Esophagus muscularis mucosa (tissue), 4 donors: ENCODE results near the gene TIPRL. TPM values are rescaled to one million over a fixed set of nuclear protein-coding genes. Genes with fewer than 3 reads are reported as not detected.

Source experiments
- DNase-seq: peaks from one replicate; pipeline ENCODE4 v3.0.0-alpha.2; 2017; ENCODE audit errors: extremely low spot score
- H3K27ac ChIP-seq, 4 donors: fragments of 200-600 bp; sonication (generic); replicated peaks in 1 of 4; 1 replicate in 3 of 4; 2 replicates in 1 of 4; pipeline ENCODE4 v1.5.1; 2016 to 2019; ENCODE audit warnings: mild to moderate bottlenecking in 1 of 4
- H3K27me3 ChIP-seq, 4 donors: fragments of 200-600 bp; sonication (generic); one replicate each; pipeline versions ENCODE4 v1.5.1 to v1.6.0; 2016 to 2019
- H3K36me3 ChIP-seq, 4 donors: fragments of 200-600 bp; sonication (generic); one replicate each; pipeline ENCODE4 v1.5.1; 2016 to 2019
- H3K4me1 ChIP-seq, 4 donors: fragments of 200-600 bp; sonication (generic); one replicate each; pipeline ENCODE4 v1.5.1; 2016 to 2019
- H3K4me3 ChIP-seq, 4 donors: fragments of 200-600 bp; sonication (generic); 1 replicate in 2 of 4; 2 replicates in 2 of 4; pipeline ENCODE4 v1.5.1; 2016 to 2019; ENCODE audit warnings: mild to moderate bottlenecking in 4 of 4, moderate library complexity in 1 of 4
- H3K9me3 ChIP-seq, 4 donors: fragments of 200-600 bp; sonication (generic); 1 replicate in 3 of 4; 2 replicates in 1 of 4; pipeline ENCODE4 v1.5.1; 2016 to 2019
- EP300 ChIP-seq: sonication (generic); formaldehyde crosslinking; IDR thresholded peaks from one replicate; pipeline ENCODE4 v1.6.1; 2017; ENCODE audit warnings: antibody characterized with exemption
- POLR2A ChIP-seq: fragments of 450-650 bp; IDR thresholded peaks from one replicate; pipeline ENCODE4 v1.6.1; 2017; ENCODE audit warnings: antibody characterized with exemption, moderate library complexity, mild to moderate bottlenecking, low read depth
- POLR2AphosphoS5 ChIP-seq, 2 donors: sonication (generic); formaldehyde crosslinking; IDR thresholded peaks; one replicate each; pipeline ENCODE4 v1.6.1; 2017; ENCODE audit warnings: antibody characterized with exemption in 2 of 2
- WGBS: methylation state at CpG from one replicate; pipeline ENCODE4 v1.1.5; 2018; 5-methylcytosine and 5-hydroxymethylcytosine counted together
- intact Hi-C: fragments of 100-400 bp; cut with DNase I; formaldehyde crosslinking; loops from one replicate; pipeline ENCODE4 v1.15.1; 2023
- total RNA-seq, 4 donors: library from RNA; depleted of rRNA; stranded (reverse); fragments of >200 nt; gene quantifications; one replicate each; pipeline versions ENCODE4 v1.1.0 to v1.2.1, GENCODE V29; 2016
- TF ChIP-seq, protein P1 (sequence below), 3 experiments: fragments of 200-600 bp in 2 of 3; fragments of 450-650 bp in 1 of 3; sonication (generic) in 2 of 3; IDR thresholded peaks; one replicate each; pipeline ENCODE4 v1.5.1; 2017 to 2019; ENCODE audit warnings: antibody characterized with exemption in 3 of 3, mild to moderate bottlenecking in 2 of 3, moderate library complexity in 1 of 3

TIPRL gene
- total RNA-seq = 10 to 100 TPM; 19.0 to 25.7 (median 23.5) TPM

DNA sequence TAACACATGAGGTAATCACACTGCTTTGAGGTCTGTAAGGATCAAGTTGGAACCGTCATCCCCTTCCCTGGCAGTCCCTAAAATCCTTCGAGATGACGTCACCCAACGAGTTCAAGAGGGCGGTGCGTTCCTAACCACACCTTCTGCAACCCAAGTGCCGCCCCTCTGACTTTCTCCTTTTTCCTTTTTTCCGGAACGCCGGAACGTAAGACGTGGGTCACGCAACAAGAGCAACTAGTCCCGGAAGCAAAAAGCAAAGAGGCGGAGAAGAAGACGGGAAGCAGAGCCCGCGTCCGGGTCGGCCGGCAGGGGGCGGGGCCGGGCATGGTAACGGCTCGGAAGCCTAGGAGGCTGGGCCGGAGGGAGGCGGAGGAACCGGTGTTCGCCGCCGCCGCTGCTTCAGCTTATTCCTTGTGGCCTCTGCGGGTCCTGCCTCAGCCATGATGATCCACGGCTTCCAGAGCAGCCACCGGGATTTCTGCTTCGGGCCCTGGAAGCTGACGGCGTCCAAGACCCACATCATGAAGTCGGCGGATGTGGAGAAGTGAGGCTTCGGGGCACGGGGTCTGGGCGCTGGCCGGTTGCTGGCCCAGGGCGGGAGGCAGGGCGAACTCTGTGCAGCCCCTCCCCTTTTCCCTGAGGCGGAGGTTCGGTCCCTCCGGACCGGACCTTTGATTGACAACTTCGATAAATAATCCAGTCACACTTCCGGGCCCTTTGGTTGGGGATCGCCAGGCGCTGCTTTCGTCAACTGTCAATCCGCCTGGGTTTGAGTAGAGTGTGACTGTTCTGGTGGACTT, at the start of gene TIPRL:
TIPRL (plus strand) TSS at position 325 of the 800 bp plus-strand sequence; CDS start at position 441, 116 bp downstream.
- Histone ChIP-seq H3K36me3 (peaks cover 0 to under 1% (median 0%) of the 10 kb centered on the region in 4 donors), H3K27me3 (no peaks in the 10 kb centered on the region), H3K4me3 (peak within 1 kb of the TSS; percentile 73 to 86 (median 81)), H3K9me3 (no peaks in the 10 kb centered on the region), H3K4me1 (peaks cover 8 to 21% (median 19%) of the 10 kb centered on the region in 4 donors), H3K27ac (peak within 1 kb of the TSS; percentile 89 to 96 (median 90))
- intact Hi-C loops = no loop called here
- 0% methylated on average over 36 of the region's 56 CpGs for WGBS
- DNase-seq = peak; percentile 99
- peak; percentile 94 for TF ChIP-seq POLR2AphosphoS5 (IDR thresholded peaks at IDR 0.05)
- TF ChIP-seq POLR2A = peak; percentile 70
- peak; percentile 61 for TF ChIP-seq EP300
- TF ChIP-seq, protein P1, sequence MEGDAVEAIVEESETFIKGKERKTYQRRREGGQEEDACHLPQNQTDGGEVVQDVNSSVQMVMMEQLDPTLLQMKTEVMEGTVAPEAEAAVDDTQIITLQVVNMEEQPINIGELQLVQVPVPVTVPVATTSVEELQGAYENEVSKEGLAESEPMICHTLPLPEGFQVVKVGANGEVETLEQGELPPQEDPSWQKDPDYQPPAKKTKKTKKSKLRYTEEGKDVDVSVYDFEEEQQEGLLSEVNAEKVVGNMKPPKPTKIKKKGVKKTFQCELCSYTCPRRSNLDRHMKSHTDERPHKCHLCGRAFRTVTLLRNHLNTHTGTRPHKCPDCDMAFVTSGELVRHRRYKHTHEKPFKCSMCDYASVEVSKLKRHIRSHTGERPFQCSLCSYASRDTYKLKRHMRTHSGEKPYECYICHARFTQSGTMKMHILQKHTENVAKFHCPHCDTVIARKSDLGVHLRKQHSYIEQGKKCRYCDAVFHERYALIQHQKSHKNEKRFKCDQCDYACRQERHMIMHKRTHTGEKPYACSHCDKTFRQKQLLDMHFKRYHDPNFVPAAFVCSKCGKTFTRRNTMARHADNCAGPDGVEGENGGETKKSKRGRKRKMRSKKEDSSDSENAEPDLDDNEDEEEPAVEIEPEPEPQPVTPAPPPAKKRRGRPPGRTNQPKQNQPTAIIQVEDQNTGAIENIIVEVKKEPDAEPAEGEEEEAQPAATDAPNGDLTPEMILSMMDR (IDR thresholded peaks at IDR 0.05) = peak; percentile 58 to 80 (median 62)

DNA sequence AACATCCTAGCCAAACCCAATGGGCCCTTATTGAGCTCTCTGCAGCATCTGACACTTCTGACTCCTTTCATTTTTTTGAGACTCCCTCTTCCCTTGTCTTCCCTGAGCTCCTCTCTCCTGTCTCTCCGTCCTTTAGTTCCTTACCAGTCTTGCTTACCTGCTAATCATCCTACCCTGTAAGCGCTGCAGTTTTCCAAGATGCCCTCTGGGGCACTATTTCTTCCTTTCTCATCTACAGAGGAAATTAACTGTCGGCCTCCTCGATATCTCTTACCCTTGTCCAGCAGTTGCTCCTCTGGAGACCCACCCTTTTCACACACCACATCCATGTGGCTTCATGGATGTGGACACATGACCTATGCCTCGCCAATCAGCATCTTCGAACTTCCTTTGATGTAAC, 48.8 kb upstream of the TIPRL start:
- TF ChIP-seq, protein P1 (IDR thresholded peaks at IDR 0.05) = no peak
- TF ChIP-seq POLR2AphosphoS5 (IDR thresholded peaks at IDR 0.05) = no peak
- TF ChIP-seq POLR2A = no peak
- no peak for TF ChIP-seq EP300
- Histone ChIP-seq H3K4me1 (peaks cover 0 to 12% (median 9%) of the 10 kb centered on the region in 4 donors), H3K36me3 (peaks cover 0 to 18% (median 0%) of the 10 kb centered on the region in 4 donors), H3K27me3 (no peaks in the 10 kb centered on the region), H3K27ac (no peak overlapping the region), H3K4me3 (no peak overlapping the region), H3K9me3 (no peaks in the 10 kb centered on the region)
- intact Hi-C loops = no loop called here
- WGBS = 94% methylated on average over 6 of the region's 6 CpGs
- DNase-seq = no peak

DNA sequence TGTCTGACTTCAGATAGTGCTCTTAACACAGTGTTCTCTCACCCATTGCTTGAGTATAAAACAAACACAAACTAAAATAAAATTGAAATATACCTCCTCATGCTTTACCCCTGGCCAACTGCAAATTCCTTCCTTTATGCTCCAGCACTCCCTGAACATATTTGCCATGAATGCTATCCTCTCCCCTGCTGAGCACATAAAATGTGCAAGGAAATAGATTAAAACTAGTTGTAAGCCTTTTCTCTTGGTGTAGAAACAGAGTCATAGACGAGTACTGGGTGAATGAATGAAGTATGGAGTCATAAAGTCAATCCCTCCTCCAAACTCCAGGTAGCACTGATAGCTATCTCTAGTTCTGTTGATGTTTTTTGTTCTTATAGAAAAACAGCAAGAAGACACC, 44.6 kb upstream of the TIPRL start:
- TF ChIP-seq POLR2A (no peak), EP300 (no peak), POLR2AphosphoS5 (IDR thresholded peaks at IDR 0.05) (no peak)
- TF ChIP-seq, protein P1 (IDR thresholded peaks at IDR 0.05) = no peak
- intact Hi-C loops = no loop called here
- no peak overlapping the region for H3K4me3 ChIP-seq
- H3K27ac ChIP-seq = no peak overlapping the region
- peaks cover 0 to 13% (median 0%) of the 10 kb centered on the region in 4 donors for H3K36me3 ChIP-seq
- H3K9me3 ChIP-seq = no peaks in the 10 kb centered on the region
- peaks cover 18 to 35% (median 23%) of the 10 kb centered on the region in 4 donors for H3K4me1 ChIP-seq
- WGBS = 57% methylated on average over 1 of the region's 1 CpG
- DNase-seq = peak; percentile 4
- H3K27me3 ChIP-seq = no peaks in the 10 kb centered on the region

DNA sequence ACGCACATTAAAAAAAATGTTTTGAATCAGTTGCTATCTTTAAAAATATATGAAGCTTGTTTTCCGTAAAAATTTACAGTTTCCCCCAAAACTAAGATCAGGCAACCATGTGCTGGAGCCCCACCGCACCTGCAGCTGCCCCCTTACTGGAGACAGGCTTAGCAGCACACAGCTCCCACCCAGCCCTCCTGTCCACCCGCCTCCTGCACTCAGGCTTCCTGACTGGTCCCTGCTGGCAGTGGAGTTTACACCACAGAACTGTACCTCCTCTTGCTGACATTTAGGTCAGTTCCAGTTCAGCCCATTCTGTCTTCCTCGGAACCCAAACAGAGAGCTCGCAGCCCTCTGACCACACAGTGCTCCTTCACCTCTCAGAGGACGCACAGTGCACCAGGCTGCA, 44.1 kb upstream of the TIPRL start:
- intact Hi-C loops = no loop called here
- Histone ChIP-seq H3K4me1 (peaks cover 18 to 35% (median 23%) of the 10 kb centered on the region in 4 donors), H3K36me3 (peaks cover 0 to 12% (median 0%) of the 10 kb centered on the region in 4 donors), H3K9me3 (no peaks in the 10 kb centered on the region), H3K27ac (no peak overlapping the region), H3K4me3 (peak overlapping the region; percentile 80 to 92 (median 84)), H3K27me3 (no peaks in the 10 kb centered on the region)
- TF ChIP-seq EP300 = no peak
- TF ChIP-seq POLR2AphosphoS5 (IDR thresholded peaks at IDR 0.05) = no peak
- no peak for TF ChIP-seq POLR2A
- TF ChIP-seq, protein P1 (IDR thresholded peaks at IDR 0.05) = no peak
- peak; percentile 24 for DNase-seq
- 74% methylated on average over 7 of the region's 7 CpGs for WGBS
